Sigmoid colon (tissue), 4 donors: ENCODE results near the gene ABHD14A.

Source experiments
- EP300 ChIP-seq, 4 donors: sonication (generic); formaldehyde crosslinking; IDR thresholded peaks; one replicate each; pipeline ENCODE4 v1.6.1; 2017; ENCODE audit warnings: antibody characterized with exemption in 4 of 4
- POLR2A ChIP-seq, 2 donors: fragments of 450-650 bp; IDR thresholded peaks; one replicate each; pipeline ENCODE4 v1.6.1; 2016; ENCODE audit warnings: antibody characterized with exemption in 2 of 2, mild to moderate bottlenecking in 2 of 2, moderate library complexity in 2 of 2

- TF ChIP-seq EP300 (IDR thresholded peaks at IDR 0.05) (no peak), POLR2A (IDR thresholded peaks at IDR 0.05) (no peak)
Measured at GRCh38 chr3:51983578-51984268, 8.9 kb downstream of the ABHD14A start.
